HG03469 (cell line): ENCODE data around the gene LNX2.
A peak's percentile ranks its signal among the peaks of the same experiment; 100 is the strongest.

ENCODE experiments used
- ATAC-seq: cut with Tn5 transposase; IDR thresholded peaks from one replicate; pipeline ENCODE4 v1.9.1; 2021; ENCODE audit warnings: mild to moderate bottlenecking, moderate library complexity, moderate number of reproducible peaks; ENCODE audit not compliant: unreplicated experiment

The LNX2 gene

GRCh38 chr13:27620377-27621115 is at the start of gene LNX2:
LNX2 (minus strand) TSS chr13:27620529; CDS start chr13:27581703, 38,826 bp downstream.
- peak; percentile 75 for ATAC-seq

DNA sequence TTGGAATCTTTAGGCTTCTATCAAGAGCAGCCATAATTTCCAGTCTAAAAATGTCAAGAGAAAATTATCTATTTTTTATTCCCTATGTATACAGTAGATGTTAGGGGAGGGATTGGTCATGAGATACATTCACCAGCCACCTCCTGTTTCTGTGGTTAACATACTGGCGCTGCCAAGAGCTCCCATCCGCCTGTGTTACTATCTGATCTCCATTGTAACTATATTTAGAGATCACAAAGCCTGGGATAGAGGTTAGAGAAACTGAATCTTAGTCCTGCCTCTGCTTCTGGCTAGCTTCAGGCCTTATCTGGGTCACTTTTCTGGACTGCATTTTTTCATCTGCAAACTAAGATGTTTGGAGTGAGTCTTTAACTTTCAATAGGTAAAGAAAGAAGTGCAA is 47.6 kb upstream of the LNX2 start:
- no peak for ATAC-seq

DNA sequence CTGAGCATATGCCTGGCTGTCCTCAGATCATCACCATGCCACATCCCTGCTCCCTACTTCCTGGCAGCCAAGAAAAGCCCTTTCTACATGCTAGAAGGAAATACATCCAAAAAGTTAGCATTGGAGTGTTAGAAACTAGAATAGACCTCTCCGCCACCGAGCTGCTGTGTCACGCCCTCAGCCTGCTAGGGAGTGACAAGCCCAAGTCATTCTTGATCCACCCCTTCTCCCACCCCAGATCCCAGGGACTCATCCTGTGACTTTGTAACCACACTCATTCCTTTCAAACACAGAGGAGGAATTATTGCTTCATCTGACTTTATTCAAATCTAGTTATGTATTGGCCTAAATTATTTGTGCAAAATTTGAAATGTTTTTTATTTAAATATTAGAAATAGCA is 46.6 kb upstream of the LNX2 start:
- ATAC-seq, result no peak

DNA sequence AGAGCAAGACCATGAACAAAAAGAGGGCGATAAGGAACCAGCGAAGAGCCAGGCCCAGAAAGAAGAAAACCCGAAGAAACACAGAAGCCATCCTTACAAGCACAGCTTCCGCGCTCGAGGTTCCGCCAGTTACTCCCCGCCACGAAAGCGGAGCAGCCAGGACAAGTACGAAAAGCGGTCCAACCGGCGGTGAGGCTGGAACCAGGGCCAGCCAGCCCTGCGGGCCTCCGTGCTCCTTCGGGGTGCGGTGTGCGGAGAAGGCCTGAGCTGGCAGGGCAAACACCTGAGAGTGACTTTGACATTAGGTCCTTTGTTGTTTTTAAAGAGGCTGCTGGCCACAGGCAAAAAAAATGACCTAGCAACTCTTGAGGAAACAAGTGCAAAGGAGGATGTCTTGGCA is 45.4 kb upstream of the LNX2 start:
- ATAC-seq, result no peak

DNA sequence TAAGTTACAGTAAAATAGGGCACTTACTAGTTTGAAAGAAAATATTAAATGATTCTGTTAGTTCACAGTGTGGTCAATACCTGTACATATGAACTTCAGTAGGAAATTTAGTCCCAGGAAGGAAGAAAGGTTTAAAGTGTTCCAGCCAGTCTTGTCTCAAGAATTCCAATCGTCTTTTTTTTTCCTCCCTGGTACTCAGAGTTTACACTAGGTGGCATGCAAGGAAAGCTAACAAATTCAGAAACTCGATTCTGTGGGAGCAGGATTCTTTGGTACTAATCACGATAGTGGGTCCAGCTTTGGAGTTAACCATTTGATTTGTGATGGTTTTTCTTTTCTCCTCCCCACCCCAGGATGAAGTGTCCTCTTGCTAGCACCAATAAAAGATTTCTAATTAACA is 45.0 kb upstream of the LNX2 start:
- no peak for ATAC-seq

DNA sequence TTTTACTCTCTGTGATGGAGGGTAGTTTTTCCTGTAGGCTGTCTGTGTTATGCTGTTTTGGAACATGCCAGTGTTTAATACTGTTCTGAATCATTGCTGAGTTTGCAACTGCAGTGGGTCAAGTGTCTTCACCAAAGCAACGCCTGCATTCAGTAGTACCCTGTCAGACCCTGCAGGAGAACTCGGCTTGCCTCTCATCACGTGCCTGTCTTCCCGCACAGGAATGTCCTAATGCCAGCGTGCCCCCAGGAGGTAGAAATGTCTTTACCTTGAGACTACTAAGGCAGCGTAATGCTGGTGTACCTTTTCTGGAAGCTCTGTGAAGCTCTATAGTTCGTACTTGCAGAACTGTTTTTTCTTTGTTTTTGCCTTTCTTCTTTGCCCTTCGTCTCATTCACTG is 43.6 kb upstream of the LNX2 start:
- ATAC-seq, result no peak

DNA sequence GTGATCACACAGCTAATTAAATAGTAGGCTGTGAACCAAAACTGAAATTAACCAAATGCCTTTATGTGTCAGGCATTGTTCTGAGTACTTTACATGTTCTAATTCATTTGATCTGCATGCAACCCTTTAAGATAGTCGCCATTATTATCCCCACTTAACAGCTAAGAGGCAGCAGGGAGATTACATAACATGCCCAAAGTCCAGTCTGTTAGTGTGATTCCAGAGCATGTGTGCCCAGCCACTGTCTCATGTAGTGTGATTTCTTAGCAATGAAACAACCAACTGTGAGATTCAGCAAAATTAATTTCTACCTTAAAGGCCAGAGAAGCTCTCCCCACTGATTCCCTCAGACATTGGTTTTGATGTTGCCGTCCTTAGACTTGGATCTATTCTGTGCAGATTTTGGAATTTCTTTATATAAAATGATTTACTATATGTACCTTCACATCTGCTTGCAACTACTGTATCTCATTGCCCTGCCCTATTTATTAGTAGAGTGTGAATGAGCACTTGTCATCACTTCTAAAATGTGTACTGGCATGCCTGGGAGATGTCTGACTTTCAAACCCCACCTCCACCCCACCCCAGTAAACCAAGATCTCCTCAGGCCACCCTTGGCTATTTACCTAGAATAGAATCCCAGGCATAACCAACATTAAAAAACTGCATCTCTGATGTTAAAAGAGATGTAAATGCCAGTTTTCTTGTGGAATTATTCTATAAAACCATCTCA is 42.6 kb upstream of the LNX2 start:
- no peak for ATAC-seq

GRCh38 chr13:27661017-27661416 is 40.7 kb upstream of the LNX2 start:
- ATAC-seq, result no peak

- ATAC-seq, result no peak
Observed at GRCh38 chr13:27660511-27660910, 40.2 kb upstream of the LNX2 start.

DNA sequence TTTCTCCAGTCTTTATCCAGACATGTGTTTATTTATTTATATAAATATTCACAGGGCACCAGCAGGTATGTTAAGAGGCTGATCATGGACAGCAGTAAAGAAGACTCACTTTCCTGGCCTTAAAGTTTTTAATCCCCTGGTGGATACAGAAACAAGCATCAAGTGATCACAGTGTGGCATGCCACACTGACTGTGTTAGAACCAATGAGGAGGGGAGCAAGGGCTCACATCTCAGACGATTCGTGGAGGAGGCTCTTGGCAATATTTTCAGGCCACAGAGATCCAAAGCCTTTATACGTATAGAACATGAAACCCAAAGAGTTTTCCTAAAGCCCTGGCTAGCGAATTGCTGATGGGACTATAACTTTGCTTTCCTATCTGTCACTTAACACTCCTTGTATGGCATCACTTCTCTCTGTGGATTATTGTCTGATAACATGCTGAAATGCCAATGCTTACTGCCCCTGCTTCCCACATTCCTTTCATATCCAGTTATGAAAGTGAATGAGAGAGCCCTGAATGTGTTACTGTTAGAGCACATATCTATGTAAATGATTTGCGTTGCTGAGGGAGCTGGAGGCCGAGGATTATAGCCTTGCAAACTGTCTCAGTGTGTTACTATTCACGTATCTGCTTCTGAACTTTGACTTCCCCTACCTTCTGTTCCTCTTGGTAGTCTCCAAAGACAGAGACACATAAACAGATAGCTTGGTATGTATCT is 39.0 kb upstream of the LNX2 start:
- ATAC-seq, result no peak

DNA sequence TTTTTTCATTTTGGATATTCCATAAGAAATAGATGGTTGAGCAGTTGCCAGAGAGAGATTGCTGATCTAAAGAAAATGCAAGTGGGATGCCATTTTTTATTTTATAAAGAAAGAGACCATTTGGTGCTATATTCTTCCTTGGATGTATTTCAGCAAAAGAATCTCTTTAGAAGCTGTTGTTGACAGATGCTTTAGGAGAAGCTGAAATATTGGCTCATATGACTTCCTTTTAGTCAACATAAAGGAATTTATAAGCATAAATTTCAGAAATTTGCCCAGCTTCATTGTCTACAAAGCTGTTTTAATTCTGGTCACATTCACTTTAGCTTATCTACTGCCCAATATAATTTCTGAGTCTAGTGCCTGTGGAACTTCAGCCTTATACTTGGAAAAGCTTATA is 38.2 kb upstream of the LNX2 start:
- ATAC-seq, result no peak

DNA sequence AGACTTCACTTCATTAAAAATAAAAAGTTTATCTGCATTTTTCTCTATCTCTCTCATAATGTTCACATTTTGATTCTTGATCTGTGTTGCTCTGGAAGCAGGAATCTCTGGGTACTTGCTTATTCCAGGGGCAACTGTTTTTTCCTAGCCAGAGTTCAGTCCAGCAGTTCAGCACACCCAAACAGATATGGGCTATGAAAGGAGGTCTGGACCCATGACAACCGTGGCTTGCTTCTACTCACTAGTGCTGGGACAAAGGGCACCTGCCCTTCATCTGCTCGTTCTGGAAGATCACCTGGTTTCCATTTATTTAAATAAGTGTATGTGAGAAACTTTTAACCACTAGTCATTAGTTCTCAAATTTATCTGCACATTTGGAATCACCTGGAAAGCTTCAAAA is 37.4 kb upstream of the LNX2 start:
- no peak for ATAC-seq

GRCh38 chr13:27654816-27655215 is 34.5 kb upstream of the LNX2 start:
- no peak for ATAC-seq

DNA sequence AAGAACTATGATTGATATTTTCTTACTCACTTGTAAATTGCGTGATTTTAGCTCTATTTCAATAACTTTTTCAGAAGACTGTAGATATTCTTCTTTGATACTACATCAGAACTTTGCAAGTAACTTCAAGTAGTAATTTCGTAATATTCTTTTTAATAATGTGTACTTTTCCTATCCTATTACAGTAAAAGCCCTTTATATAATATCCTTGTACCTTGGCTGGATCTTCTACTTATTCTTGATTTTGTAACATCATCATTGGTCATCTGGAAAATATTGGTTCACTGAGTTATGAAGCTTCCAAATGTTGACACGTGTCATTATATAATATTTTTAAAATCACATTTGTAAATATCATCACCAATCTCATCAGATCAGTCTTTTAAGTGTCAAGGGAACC is 33.7 kb upstream of the LNX2 start:
- ATAC-seq, result no peak

- no peak for ATAC-seq
Observed at GRCh38 chr13:27650312-27650711, 30.0 kb upstream of the LNX2 start.

GRCh38 chr13:27644302-27644701 is 24.0 kb upstream of the LNX2 start:
- no peak for ATAC-seq

GRCh38 chr13:27643334-27644132 is 23.2 kb upstream of the LNX2 start:
- ATAC-seq, result no peak

- no peak for ATAC-seq
Observed at GRCh38 chr13:27641711-27642502, 21.6 kb upstream of the LNX2 start.

DNA sequence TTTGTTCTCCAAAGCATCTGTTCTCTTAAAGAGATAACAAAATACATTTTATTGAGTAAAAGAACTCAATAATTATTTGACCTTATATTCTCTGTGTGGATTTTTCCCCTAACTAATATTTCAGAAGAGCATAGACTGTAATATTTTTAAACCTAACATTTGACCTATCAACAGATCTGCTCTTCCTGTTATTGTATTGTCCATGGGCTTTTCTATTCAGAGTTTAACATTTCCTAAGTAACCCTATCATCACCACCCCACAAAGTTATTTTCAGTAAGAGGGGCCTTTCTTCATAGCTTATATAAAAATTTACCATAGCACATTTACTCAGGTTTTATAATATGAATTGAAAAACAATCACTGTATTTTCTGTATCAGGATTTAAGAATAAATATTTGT is 18.9 kb upstream of the LNX2 start:
- ATAC-seq, result no peak

DNA sequence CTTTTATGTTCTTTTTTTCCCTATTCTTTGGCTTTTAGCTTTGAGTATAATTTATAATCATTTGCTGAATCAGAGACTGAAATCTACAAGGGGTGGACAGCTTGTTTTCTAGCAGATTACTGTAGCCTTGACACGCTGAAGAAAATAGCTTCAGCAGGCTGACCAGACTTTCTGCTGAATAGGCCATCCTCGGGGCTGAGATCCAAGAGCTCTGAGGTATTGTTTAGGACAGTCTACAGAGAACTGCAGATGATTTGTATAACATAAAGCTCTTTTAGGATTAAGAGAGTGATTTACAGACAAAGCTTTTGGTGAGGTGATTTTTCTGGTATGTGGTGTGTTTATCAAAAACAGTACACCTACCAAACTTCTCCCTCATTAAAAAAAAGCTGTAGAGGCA is 18.2 kb upstream of the LNX2 start:
- ATAC-seq, result no peak
